HepG2 (cell line): ENCODE results near the gene MTO1. TPM values are rescaled to one million over a fixed set of nuclear protein-coding genes. Genes with fewer than 3 reads are reported as not detected.

ENCODE experiments used
- ATAC-seq: fragments of 200-7000 bp; cut with Tn5 transposase; 3 replicates; pipeline ENCODE4 v1.9.1; 2020; ENCODE audit warnings: mild to moderate bottlenecking, moderate library complexity
- BruUV-seq: library from RNA; stranded (reverse); fragments of 400-500 nt; replicated peaks from 2 replicates; lab custom pipeline; 2021; lab: Mats Ljungman, UMichigan
- CTCF ChIA-PET: fragments of 300-600 bp; formaldehyde crosslinking; extraction: SDS; loops from one replicate; lab custom pipeline; 2021; ENCODE audit warnings: low total read pairs, inconsistent platforms, low intra/inter-chr PET ratio; lab: Yijun Ruan, JAX
- POLR2A ChIA-PET: fragments of 350-600 bp; sonication (Branson Sonifier 250); formaldehyde crosslinking; loops from one replicate; lab custom pipeline; 2020; ENCODE audit warnings: antibody characterized with exemption, inconsistent platforms; lab: Yijun Ruan, JAX
- DNase-seq: peaks from one replicate; pipeline ENCODE4 v3.0.0-alpha.2; 2015; ENCODE audit warnings: low spot score
- FAIRE-seq: peaks from 3 replicates; lab custom pipeline; 2011; peaks lifted over from hg19 to GRCh38; lab: Jason Lieb, UNC
- H2AFZ ChIP-seq: one replicate; pipeline ENCODE4 v1.6.1; 2011; ENCODE audit warnings: low read length, inconsistent platforms
- H3K27ac ChIP-seq: fragments of 300-600 bp; 3 replicates; pipeline ENCODE4 v1.8.0; 2011; ENCODE audit warnings: mixed run types, mild to moderate bottlenecking, mixed read lengths, low read length, inconsistent platforms; ENCODE audit not compliant: insufficient read depth; ENCODE audit errors: extremely low read length
- H3K27me3 ChIP-seq, 2 experiments: fragments of 200-600 bp in 1 of 2; 2 replicates in 1 of 2; 3 replicates in 1 of 2; pipeline versions ENCODE4 v1.6.0 to v1.8.0; 2011; ENCODE audit warnings: low read length in 2 of 2, mild to moderate bottlenecking in 2 of 2, moderate library complexity in 2 of 2, inconsistent platforms in 1 of 2; ENCODE audit not compliant: insufficient read depth in 2 of 2, control insufficient read depth in 1 of 2
- H3K36me3 ChIP-seq, 2 experiments: fragments of 200-600 bp in 1 of 2; replicated peaks in 1 of 2; 2 replicates in 1 of 2; 3 replicates in 1 of 2; pipeline versions ENCODE4 v1.5.1 to v1.8.0; 2011; ENCODE audit warnings: low read length in 2 of 2, inconsistent platforms in 1 of 2; ENCODE audit not compliant: insufficient read depth in 2 of 2, control insufficient read depth in 1 of 2
- H3K4me1 ChIP-seq: 2 replicates; pipeline ENCODE4 v1.5.1; 2012; ENCODE audit warnings: low read length, inconsistent platforms; ENCODE audit not compliant: insufficient read depth
- H3K4me2 ChIP-seq: 2 replicates; pipeline ENCODE4 v1.6.0; 2011; ENCODE audit warnings: low read depth, low read length, inconsistent platforms
- H3K4me3 ChIP-seq, 3 experiments: fragments of 200-600 bp in 1 of 3; sonication (generic), shearing (Covaris generic) in 1 of 3; replicated peaks in 1 of 3; 2 replicates each; pipeline ENCODE4 v1.5.1; 2011 to 2016; ENCODE audit warnings: low read length in 3 of 3, inconsistent platforms in 2 of 3, low read depth in 2 of 3, mild to moderate bottlenecking in 2 of 3, control low read depth in 1 of 3, mixed read lengths in 1 of 3; ENCODE audit not compliant: insufficient read depth in 1 of 3
- H3K79me2 ChIP-seq: one replicate; pipeline ENCODE4 v1.6.1; 2011; ENCODE audit warnings: low read length, inconsistent platforms; ENCODE audit not compliant: insufficient read depth
- H3K9ac ChIP-seq: 2 replicates; pipeline ENCODE4 v1.6.0; 2011; ENCODE audit warnings: mild to moderate bottlenecking, low read depth, low read length, inconsistent platforms; ENCODE audit not compliant: insufficient read depth
- H3K9me3 ChIP-seq: 2 replicates; pipeline ENCODE4 v1.5.1; 2012; ENCODE audit warnings: mild to moderate bottlenecking, low read length
- H4K20me1 ChIP-seq: 2 replicates; pipeline ENCODE4 v1.6.0; 2011; ENCODE audit warnings: inconsistent platforms, mild to moderate bottlenecking, low read length, moderate library complexity; ENCODE audit not compliant: insufficient read depth
- CC2D1A ChIP-seq: sonication (generic); formaldehyde crosslinking; IDR thresholded peaks from 2 replicates; pipeline ENCODE4 v1.8.1; 2023; ENCODE audit warnings: mild to moderate bottlenecking, missing genetic modification reagents
- HOXA5 ChIP-seq: sonication (generic); formaldehyde crosslinking; IDR thresholded peaks from 2 replicates; pipeline ENCODE4 v1.4.0; 2020; ENCODE audit warnings: missing genetic modification reagents
- NFE2L1 ChIP-seq: sonication (generic); formaldehyde crosslinking; IDR thresholded peaks from 2 replicates; pipeline ENCODE4 v1.4.0; 2020; ENCODE audit warnings: missing genetic modification reagents, mild to moderate bottlenecking, borderline replicate concordance
- NR3C1 ChIP-seq: sonication (generic); formaldehyde crosslinking; IDR thresholded peaks from 2 replicates; pipeline ENCODE4 v1.4.0; 2020; ENCODE audit warnings: missing genetic modification reagents
- PCBP2 ChIP-seq: fragments of 200-400 bp; formaldehyde crosslinking; optimal IDR thresholded peaks from 2 replicates; pipeline ENCODE3; 2018; ENCODE audit warnings: low read length, low read depth; ENCODE audit not compliant: poor library complexity, severe bottlenecking
- YEATS4 ChIP-seq: sonication (generic); formaldehyde crosslinking; IDR thresholded peaks from 2 replicates; pipeline ENCODE4 v1.4.0; 2020; ENCODE audit warnings: missing genetic modification reagents, borderline replicate concordance
- ZNF547 ChIP-seq: sonication (generic); formaldehyde crosslinking; IDR thresholded peaks from 2 replicates; pipeline ENCODE4 v1.5.1; 2020; ENCODE audit warnings: mild to moderate bottlenecking, missing genetic modification reagents
- ZNF777 ChIP-seq: sonication (generic); formaldehyde crosslinking; IDR thresholded peaks from 2 replicates; pipeline ENCODE4 v1.4.0; 2020; ENCODE audit warnings: missing genetic modification reagents
- WGBS: methylation state at CpG from one replicate; pipeline ENCODE4 v1.1.6; 2017; ENCODE audit warnings: low lambda C conversion rate; 5-methylcytosine and 5-hydroxymethylcytosine counted together
- in situ Hi-C: cut with HindIII; loops from 2 replicates; pipeline ENCODE4 v1.10.0; 2017; ENCODE audit warnings: low pct_unique_long_range_greater_than_20kb; ENCODE audit not compliant: extremely low pct_ligation_motif_present
- intact Hi-C: fragments of 100-400 bp; cut with micrococcal nuclease; formaldehyde crosslinking; loops from one replicate; pipeline ENCODE4 v1.10.0; 2022; ENCODE audit not compliant: unreplicated experiment
- polyA plus RNA-seq, 8 experiments: library from polyadenylated mRNA; depleted of rRNA in 3 of 8; stranded (reverse) in 7 of 8; unstranded in 1 of 8; fragments of >200 nt; fragmentation: Illumina TruSeq in 4 of 8; extraction: Trizol in 4 of 8; gene quantifications; 2 replicates each; pipeline versions ENCODE4 v1.2.1 to v1.2.3, GENCODE V29; 2011 to 2016; ENCODE audit warnings: low read depth in 4 of 8, missing spikeins in 1 of 8, mixed read lengths in 1 of 8; ENCODE audit not compliant: insufficient read depth in 1 of 8
- total RNA-seq, 5 experiments: library from RNA; depleted of rRNA; stranded (reverse); fragments of >200 nt; fragmentation: Illumina TruSeq; extraction: Trizol; gene quantifications; 2 replicates each; pipeline ENCODE4 v1.2.3, GENCODE V29; 2016; ENCODE audit warnings: low read depth in 1 of 5
- TF ChIP-seq, protein P1 (sequence below): sonication (generic); formaldehyde crosslinking; IDR thresholded peaks from 2 replicates; pipeline ENCODE4 v1.4.0; 2020; ENCODE audit warnings: mild to moderate bottlenecking, missing genetic modification reagents
- TF ChIP-seq, protein P2 (sequence below): sonication (generic); formaldehyde crosslinking; conservative IDR thresholded peaks from 2 replicates; pipeline ENCODE4 v1.8.0; 2022; ENCODE audit warnings: missing genetic modification reagents
- TF ChIP-seq, protein P3 (sequence below): sonication (generic); formaldehyde crosslinking; IDR thresholded peaks from 2 replicates; pipeline ENCODE4 v1.5.1; 2020; ENCODE audit warnings: mild to moderate bottlenecking, missing genetic modification reagents, moderate library complexity

The MTO1 gene
- total and polyA plus RNA-seq, 2 of the 13 experiments (the other 11 are each of a cell fraction or from before 2014, with no cell fraction given): 21.1 to 45.3 TPM

DNA sequence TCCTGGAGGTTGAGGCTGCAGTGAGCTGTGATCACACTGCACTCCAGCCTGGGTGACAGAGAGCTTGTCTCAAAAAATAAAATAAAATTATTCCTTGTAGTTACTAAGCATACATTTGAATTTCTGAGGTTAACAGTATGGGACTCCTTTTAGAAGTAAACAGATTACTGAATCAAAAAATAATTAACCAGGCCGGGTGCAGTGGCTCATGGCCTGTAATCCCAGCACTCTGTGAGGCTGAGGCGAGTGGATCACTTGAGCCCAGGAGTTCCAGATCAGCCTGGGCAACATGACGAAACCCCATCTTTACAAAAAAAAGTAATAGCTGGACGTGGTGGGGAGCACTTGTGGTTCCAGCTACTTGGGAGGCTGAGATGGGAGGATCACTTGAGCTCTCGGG lies 81.4 kb downstream of the MTO1 start:
- peaks cover 2% of the 10 kb centered on the region for H3K4me1 ChIP-seq
- H3K36me3 ChIP-seq: no peaks in the 10 kb centered on the region
- H2AFZ ChIP-seq: no peak overlapping the region
- H3K27ac ChIP-seq: no peak overlapping the region
- 50% methylated on average over 5 of the region's 5 CpGs for WGBS
- no TSS peak for BruUV-seq
- no peak overlapping the region for H3K4me2 ChIP-seq
- ATAC-seq (no peak), DNase-seq (no peak), FAIRE-seq (no peak)
- intact Hi-C loops (no loop called here), in situ Hi-C loops (no loop called here)
- no peak overlapping the region for H3K9ac ChIP-seq
- H4K20me1 ChIP-seq: no peaks in the 10 kb centered on the region
- no peaks in the 10 kb centered on the region for H3K27me3 ChIP-seq
- ChIA-PET POLR2A (interaction anchor here (2.2 kb wide), 1 partner anchor 23 kb away, joined by 5 read pairs; no protein-coding TSS in a partner anchor), CTCF (no interaction called here)
- no peak overlapping the region for H3K4me3 ChIP-seq
- H3K79me2 ChIP-seq: no peaks in the 10 kb centered on the region
- H3K9me3 ChIP-seq: no peaks in the 10 kb centered on the region
- TF ChIP-seq NR3C1 (no peak), YEATS4 (CRISPR knock-in tag) (no peak), CC2D1A (no peak), ZNF777 (CRISPR knock-in tag) (no peak), PCBP2 (no peak), NFE2L1 (no peak), ZNF547 (CRISPR knock-in tag) (no peak), HOXA5 (CRISPR knock-in tag) (no peak)
- TF ChIP-seq, protein P1, sequence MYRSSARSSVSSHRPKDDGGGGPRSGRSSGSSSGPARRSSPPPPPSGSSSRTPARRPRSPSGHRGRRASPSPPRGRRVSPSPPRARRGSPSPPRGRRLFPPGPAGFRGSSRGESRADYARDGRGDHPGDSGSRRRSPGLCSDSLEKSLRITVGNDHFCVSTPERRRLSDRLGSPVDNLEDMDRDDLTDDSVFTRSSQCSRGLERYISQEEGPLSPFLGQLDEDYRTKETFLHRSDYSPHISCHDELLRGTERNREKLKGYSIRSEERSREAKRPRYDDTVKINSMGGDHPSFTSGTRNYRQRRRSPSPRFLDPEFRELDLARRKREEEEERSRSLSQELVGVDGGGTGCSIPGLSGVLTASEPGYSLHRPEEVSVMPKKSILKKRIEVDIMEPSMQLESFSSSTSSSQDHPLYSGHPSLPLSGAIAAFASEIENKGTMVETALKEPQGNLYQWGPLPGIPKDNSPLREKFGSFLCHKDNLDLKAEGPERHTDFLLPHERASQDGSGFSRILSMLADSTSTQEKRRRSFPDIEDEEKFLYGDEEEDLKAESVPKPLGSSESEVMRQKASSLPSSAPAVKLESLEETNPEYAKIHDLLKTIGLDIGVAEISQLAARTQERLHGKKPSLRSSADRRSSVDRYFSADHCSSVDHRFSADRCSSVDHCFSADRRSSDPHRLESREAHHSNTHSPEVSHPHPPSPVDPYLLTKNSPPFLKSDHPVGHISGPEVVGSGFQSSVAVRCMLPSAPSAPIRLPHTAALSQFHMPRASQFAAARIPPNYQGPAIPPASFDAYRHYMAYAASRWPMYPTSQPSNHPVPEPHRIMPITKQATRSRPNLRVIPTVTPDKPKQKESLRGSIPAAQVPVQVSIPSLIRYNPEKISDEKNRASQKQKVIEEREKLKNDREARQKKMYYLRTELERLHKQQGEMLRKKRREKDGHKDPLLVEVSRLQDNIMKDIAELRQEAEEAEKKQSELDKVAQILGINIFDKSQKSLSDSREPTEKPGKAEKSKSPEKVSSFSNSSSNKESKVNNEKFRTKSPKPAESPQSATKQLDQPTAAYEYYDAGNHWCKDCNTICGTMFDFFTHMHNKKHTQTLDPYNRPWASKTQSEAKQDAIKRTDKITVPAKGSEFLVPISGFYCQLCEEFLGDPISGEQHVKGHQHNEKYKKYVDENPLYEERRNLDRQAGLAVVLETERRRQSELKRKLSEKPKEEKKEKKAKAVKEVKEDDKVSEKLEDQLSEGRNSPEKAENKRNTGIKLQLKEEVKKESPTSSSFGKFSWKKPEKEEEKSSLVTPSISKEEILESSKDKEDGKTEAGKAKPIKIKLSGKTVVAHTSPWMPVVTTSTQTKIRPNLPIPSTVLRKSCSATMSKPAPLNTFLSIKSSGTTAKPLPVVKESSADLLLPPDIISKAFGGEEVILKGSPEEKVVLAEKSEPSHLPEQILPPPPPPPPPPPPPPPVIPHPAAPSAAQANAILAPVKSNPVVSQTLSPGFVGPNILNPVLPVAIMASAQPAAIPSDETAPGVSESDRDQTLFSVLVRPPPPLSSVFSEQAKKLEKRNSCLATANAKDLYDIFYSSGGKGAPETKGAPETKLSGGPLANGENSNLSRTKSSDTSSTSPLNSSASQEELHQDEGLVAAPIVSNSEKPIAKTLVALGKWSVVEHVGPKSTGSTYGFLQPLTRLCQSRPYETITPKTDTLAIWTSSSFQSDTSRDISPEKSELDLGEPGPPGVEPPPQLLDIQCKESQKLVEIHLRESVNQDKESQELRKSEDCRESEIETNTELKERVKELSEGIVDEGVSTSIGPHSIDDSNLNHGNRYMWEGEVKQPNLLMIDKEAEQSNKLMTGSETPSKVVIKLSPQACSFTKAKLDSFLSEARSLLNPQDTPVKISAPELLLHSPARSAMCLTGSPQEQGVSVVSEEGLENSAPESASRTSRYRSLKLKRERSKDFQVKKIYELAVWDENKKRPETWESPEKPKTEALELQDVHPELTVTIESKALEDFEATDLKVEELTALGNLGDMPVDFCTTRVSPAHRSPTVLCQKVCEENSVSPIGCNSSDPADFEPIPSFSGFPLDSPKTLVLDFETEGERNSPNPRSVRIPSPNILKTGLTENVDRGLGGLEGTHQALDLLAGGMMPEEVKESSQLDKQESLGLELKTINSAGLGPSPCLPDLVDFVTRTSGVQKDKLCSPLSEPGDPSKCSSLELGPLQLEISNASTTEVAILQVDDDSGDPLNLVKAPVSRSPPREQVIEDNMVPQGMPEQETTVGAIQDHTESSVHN (CRISPR knock-in tag): no peak
- TF ChIP-seq, protein P2, sequence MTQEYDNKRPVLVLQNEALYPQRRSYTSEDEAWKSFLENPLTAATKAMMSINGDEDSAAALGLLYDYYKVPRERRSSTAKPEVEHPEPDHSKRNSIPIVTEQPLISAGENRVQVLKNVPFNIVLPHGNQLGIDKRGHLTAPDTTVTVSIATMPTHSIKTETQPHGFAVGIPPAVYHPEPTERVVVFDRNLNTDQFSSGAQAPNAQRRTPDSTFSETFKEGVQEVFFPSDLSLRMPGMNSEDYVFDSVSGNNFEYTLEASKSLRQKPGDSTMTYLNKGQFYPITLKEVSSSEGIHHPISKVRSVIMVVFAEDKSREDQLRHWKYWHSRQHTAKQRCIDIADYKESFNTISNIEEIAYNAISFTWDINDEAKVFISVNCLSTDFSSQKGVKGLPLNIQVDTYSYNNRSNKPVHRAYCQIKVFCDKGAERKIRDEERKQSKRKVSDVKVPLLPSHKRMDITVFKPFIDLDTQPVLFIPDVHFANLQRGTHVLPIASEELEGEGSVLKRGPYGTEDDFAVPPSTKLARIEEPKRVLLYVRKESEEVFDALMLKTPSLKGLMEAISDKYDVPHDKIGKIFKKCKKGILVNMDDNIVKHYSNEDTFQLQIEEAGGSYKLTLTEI (CRISPR knock-in tag): no peak
- TF ChIP-seq, protein P3, sequence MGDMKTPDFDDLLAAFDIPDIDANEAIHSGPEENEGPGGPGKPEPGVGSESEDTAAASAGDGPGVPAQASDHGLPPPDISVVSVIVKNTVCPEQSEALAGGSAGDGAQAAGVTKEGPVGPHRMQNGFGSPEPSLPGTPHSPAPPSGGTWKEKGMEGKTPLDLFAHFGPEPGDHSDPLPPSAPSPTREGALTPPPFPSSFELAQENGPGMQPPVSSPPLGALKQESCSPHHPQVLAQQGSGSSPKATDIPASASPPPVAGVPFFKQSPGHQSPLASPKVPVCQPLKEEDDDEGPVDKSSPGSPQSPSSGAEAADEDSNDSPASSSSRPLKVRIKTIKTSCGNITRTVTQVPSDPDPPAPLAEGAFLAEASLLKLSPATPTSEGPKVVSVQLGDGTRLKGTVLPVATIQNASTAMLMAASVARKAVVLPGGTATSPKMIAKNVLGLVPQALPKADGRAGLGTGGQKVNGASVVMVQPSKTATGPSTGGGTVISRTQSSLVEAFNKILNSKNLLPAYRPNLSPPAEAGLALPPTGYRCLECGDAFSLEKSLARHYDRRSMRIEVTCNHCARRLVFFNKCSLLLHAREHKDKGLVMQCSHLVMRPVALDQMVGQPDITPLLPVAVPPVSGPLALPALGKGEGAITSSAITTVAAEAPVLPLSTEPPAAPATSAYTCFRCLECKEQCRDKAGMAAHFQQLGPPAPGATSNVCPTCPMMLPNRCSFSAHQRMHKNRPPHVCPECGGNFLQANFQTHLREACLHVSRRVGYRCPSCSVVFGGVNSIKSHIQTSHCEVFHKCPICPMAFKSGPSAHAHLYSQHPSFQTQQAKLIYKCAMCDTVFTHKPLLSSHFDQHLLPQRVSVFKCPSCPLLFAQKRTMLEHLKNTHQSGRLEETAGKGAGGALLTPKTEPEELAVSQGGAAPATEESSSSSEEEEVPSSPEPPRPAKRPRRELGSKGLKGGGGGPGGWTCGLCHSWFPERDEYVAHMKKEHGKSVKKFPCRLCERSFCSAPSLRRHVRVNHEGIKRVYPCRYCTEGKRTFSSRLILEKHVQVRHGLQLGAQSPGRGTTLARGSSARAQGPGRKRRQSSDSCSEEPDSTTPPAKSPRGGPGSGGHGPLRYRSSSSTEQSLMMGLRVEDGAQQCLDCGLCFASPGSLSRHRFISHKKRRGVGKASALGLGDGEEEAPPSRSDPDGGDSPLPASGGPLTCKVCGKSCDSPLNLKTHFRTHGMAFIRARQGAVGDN (CRISPR knock-in tag): no peak
